ENCODE results near the gene TIRAP. TPM values are rescaled to one million over a fixed set of nuclear protein-coding genes. Genes with fewer than 3 reads are reported as not detected.

The TIRAP gene
- total and polyA plus RNA-seq, 2 of the 8 experiments (the other 6 are each of a cell fraction or from before 2014, with no cell fraction given), result 5.3 TPM

GRCh38 chr11:126233391-126233790, 49.5 kb upstream of the TIRAP start (continued):
- TF ChIP-seq CHD7 (IDR thresholded peaks at IDR 0.05; ENCODE audit: insufficient replicate concordance, low read length), result no peak
- no peak for TF ChIP-seq EP300 (IDR thresholded peaks at IDR 0.05; ENCODE audit: borderline replicate concordance in 1 of 2, low read depth in 2 of 2, low read length in 2 of 2)
- TF ChIP-seq NANOG (IDR thresholded peaks at IDR 0.05; ENCODE audit: insufficient read depth, low read depth, low read length, poor library complexity, severe bottlenecking), result no peak
- TF ChIP-seq KDM5A (IDR thresholded peaks at IDR 0.05; ENCODE audit: low read length), result no peak
- no peak for TF ChIP-seq ATF2 (IDR thresholded peaks at IDR 0.05; ENCODE audit: low read length)
- TF ChIP-seq CTBP2 (IDR thresholded peaks at IDR 0.05; ENCODE audit: borderline replicate concordance, insufficient read depth, insufficient read length, low read length), result no peak
- no peak for TF ChIP-seq CHD2 (IDR thresholded peaks at IDR 0.05; ENCODE audit: low read length)
- TF ChIP-seq SAP30 (IDR thresholded peaks at IDR 0.05; ENCODE audit: insufficient read depth, insufficient replicate concordance, low read length), result no peak
- no peak for TF ChIP-seq TBP (IDR thresholded peaks at IDR 0.05; ENCODE audit: low read depth, low read length)

Data from H1 (cell line).